HepG2 (cell line): ENCODE results near the gene MCEE. TPM values are rescaled to one million over a fixed set of nuclear protein-coding genes. Genes with fewer than 3 reads are reported as not detected.

Experiments
- ARID3A ChIP-seq: IDR thresholded peaks from 2 replicates; pipeline ENCODE4 v1.6.1; 2012; ENCODE audit warnings: low read depth, low read length, improper control_type of control experiment
- FOXO4 ChIP-seq: sonication (generic); formaldehyde crosslinking; conservative IDR thresholded peaks from 2 replicates; pipeline ENCODE4 v1.8.1; 2023; ENCODE audit warnings: missing genetic modification reagents
- HNRNPUL1 ChIP-seq: fragments of 200-400 bp; formaldehyde crosslinking; IDR thresholded peaks from 2 replicates; pipeline ENCODE4 v1.6.1; 2017; ENCODE audit warnings: low read depth, mild to moderate bottlenecking, low read length, moderate library complexity
- KLF11 ChIP-seq: IDR thresholded peaks from 2 replicates; pipeline ENCODE4 v1.6.1; 2016; ENCODE audit warnings: missing compliant biosample characterization
- NFIC ChIP-seq: IDR thresholded peaks from 2 replicates; pipeline ENCODE4 v1.6.1; 2012; ENCODE audit warnings: mild to moderate bottlenecking, low read length, inconsistent platforms
- PAXIP1 ChIP-seq: sonication (generic); formaldehyde crosslinking; conservative IDR thresholded peaks from 2 replicates; pipeline ENCODE4 v1.4.0; 2020; ENCODE audit warnings: mild to moderate bottlenecking, missing genetic modification reagents, moderate library complexity
- PHF21A ChIP-seq: sonication (generic); formaldehyde crosslinking; IDR thresholded peaks from 2 replicates; pipeline ENCODE4 v1.5.0; 2020; ENCODE audit warnings: mild to moderate bottlenecking, missing genetic modification reagents
- RFXANK ChIP-seq: IDR thresholded peaks from 2 replicates; pipeline ENCODE4 v1.6.1; 2016
- TSC22D2 ChIP-seq: sonication (generic); formaldehyde crosslinking; IDR thresholded peaks from 2 replicates; pipeline ENCODE4 v1.5.1; 2020; ENCODE audit warnings: missing genetic modification reagents, mild to moderate bottlenecking, borderline replicate concordance
- UBTF ChIP-seq: sonication (generic); formaldehyde crosslinking; IDR thresholded peaks from 2 replicates; pipeline ENCODE4 v1.4.0; 2020; ENCODE audit warnings: mild to moderate bottlenecking, missing genetic modification reagents
- ZKSCAN5 ChIP-seq: sonication (generic); formaldehyde crosslinking; IDR thresholded peaks from 2 replicates; pipeline ENCODE4 v1.5.1; 2020; ENCODE audit warnings: mild to moderate bottlenecking, missing genetic modification reagents
- ZNF430 ChIP-seq: sonication (generic); formaldehyde crosslinking; IDR thresholded peaks from 2 replicates; pipeline ENCODE4 v1.9.0; 2021; ENCODE audit warnings: mild to moderate bottlenecking, missing genetic modification reagents
- ZNF530 ChIP-seq: sonication (generic); formaldehyde crosslinking; IDR thresholded peaks from 2 replicates; pipeline ENCODE4 v1.5.0; 2020; ENCODE audit warnings: low read depth, mild to moderate bottlenecking, missing genetic modification reagents
- ZNF557 ChIP-seq: sonication (generic); formaldehyde crosslinking; IDR thresholded peaks from 2 replicates; pipeline ENCODE4 v1.4.0; 2020; ENCODE audit warnings: missing genetic modification reagents
- ZNF564 ChIP-seq: sonication (generic); formaldehyde crosslinking; IDR thresholded peaks from 2 replicates; pipeline ENCODE4 v1.8.1; 2023; ENCODE audit warnings: mild to moderate bottlenecking, missing genetic modification reagents
- ZNF737 ChIP-seq: sonication (generic); formaldehyde crosslinking; IDR thresholded peaks from 2 replicates; pipeline ENCODE4 v1.5.0; 2020; ENCODE audit warnings: missing genetic modification reagents, mild to moderate bottlenecking, borderline replicate concordance
- polyA plus RNA-seq, 8 experiments: library from polyadenylated mRNA; depleted of rRNA in 3 of 8; stranded (reverse) in 7 of 8; unstranded in 1 of 8; fragments of >200 nt; fragmentation: Illumina TruSeq in 4 of 8; extraction: Trizol in 4 of 8; gene quantifications; 2 replicates each; pipeline versions ENCODE4 v1.2.1 to v1.2.3, GENCODE V29; 2011 to 2016; ENCODE audit warnings: low read depth in 4 of 8, missing spikeins in 1 of 8, mixed read lengths in 1 of 8; ENCODE audit not compliant: insufficient read depth in 1 of 8
- total RNA-seq, 5 experiments: library from RNA; depleted of rRNA; stranded (reverse); fragments of >200 nt; fragmentation: Illumina TruSeq; extraction: Trizol; gene quantifications; 2 replicates each; pipeline ENCODE4 v1.2.3, GENCODE V29; 2016; ENCODE audit warnings: low read depth in 1 of 5

MCEE gene
- total and polyA plus RNA-seq, 2 of the 13 experiments (the other 11 are each of a cell fraction or from before 2014, with no cell fraction given) = 32.0 to 66.9 TPM

GRCh38 chr2:71068218-71069035 lies 61.6 kb downstream of the MCEE start, which contains the start of gene NAGK (continued):
- TF ChIP-seq ARID3A (peak; percentile 11; the same call in 1 of the 2 replicates), PHF21A (CRISPR knock-in tag) (peak; percentile 79), RFXANK (CRISPR knock-in tag) (0 out of 2 replicates have a peak, but pooled peaks have one; percentile 72), ZNF564 (peak; percentile 93), NFIC (no peak), ZNF557 (CRISPR knock-in tag) (peak; percentile 58; the same call in 1 of the 2 replicates), ZNF737 (0 out of 2 replicates have a peak, but pooled peaks have one; percentile 92), ZKSCAN5 (CRISPR knock-in tag) (peak; percentile 67), HNRNPUL1 (peak; percentile 42; the same call in 1 of the 2 replicates), UBTF (peak; percentile 89), ZNF530 (no peak), ZNF430 (CRISPR knock-in tag) (0 out of 2 replicates have a peak, but pooled peaks have one; percentile 4), PAXIP1 (CRISPR knock-in tag) (peak; percentile 65; the same call in 1 of the 2 replicates), KLF11 (CRISPR knock-in tag) (peak; percentile 96), FOXO4 (CRISPR knock-in tag) (peak; percentile 99), TSC22D2 (CRISPR knock-in tag) (peak; percentile 95)
